UCSD-AML1 (cell line): ENCODE data around the gene TNS2.
"Not testable (repeated sequence)": the region's sequence is repeated elsewhere in the genome, so short reads cannot be mapped to it uniquely, and the experiment has no call there.

ENCODE experiments used
- DNase-seq: peaks from one replicate; lab custom pipeline; 2025; ENCODE audit not compliant: unreplicated experiment; lab: John Stamatoyannopoulos, UW

Gene TNS2

DNA sequence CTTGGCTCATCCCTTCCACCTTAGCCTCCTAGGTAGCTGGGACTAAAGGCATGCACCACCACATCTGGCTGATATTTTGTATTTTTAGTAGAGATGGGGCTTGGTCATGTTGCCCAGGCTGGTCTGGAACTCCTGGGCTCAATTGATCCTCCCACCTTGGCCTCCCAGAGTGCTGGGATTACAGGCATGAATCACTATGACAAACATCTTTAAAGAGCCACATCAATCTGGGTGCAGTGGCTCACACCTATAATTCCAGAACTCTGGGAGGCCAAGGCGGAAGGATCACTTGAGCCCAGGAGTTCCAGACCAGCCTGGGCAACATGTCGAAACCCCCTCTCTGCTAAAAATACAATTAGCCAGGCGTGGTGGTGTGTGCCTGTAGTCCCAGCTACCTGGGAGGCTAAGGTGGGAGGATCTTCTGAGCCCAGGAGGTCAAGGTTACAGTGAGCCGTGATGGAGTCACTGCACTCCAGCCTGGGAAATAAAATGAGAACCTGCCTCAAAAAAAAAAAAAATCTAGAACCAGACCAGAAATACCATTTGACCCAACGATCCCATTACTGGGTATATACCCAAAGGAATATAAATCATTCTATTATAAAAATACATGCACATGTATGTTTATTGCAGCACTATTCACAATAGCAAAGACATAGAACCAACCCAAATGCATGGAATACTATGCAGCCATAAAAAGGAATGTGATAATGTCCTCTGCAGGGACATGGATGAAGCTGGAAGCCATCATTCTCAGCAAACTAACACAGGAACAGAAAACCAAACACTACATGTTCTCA lies 45.1 kb downstream of the TNS2 start:
- not testable (repeated sequence) for DNase-seq

DNA sequence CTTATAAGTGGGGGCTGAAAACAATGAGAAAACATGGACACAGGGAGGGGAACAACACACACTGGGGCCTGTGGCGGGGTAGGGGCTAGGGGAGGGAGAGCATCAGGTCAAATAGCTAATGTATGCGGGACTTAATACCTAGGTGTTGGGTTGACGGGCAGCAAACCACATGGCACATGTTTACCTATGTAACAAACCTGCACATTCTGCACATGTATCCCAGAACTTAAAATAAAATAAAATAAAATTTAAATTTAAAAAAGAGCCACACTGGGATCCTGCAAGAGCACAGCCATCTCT lies 45.7 kb downstream of the TNS2 start:
- DNase-seq = not testable (repeated sequence)

DNA sequence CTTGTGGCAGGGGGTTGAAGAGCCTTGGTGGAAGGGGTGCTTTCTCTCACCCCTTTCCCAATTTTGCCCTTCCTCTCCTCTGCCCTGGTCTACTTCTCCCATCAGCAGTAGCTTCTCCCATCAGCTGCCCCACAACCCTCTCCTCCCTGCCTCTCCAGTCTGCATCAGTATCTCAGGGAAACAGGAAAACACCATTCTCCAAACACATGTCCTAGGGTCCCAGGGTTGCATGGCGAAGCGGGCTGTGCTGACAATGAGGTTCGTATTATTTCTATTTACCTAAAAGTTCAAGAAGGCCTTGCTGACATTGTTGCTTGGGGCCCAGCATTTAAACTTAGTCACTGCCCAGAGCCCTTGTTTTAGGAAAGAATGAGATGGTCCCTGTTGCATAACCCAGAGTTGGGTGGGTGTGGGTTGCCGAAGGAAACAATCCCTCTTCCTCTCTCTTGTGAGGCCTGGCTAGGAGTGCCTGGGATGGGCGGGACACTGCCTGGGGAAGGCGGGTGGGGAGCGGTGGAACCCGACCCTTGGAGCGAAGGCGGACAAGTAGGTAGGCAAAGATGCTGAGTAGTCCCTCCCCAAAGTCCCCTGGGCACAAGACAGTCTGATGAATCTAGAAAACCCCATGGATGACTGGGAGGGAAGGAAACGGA lies 46.4 kb downstream of the TNS2 start:
- no peak for DNase-seq

DNA sequence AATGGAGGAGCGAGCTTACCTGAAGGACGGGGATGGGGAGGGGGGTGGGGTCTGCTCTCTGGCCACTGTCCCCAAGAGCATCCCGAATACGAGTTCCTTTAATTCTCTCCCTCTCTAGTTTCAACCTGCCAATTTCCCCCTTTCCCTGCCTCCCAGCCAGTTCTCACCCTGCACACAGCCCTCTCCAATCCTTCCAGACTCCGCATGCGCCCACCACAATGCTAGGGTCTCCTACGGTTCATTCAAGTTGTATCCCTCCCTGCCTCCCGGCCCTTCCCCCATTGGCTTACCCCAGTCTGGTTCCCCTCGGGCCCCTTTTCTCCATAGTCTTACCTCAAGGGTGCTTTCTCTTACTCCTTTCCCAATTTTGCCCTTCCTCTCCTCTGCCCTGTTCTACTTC lies 46.9 kb downstream of the TNS2 start:
- DNase-seq = no peak

DNA sequence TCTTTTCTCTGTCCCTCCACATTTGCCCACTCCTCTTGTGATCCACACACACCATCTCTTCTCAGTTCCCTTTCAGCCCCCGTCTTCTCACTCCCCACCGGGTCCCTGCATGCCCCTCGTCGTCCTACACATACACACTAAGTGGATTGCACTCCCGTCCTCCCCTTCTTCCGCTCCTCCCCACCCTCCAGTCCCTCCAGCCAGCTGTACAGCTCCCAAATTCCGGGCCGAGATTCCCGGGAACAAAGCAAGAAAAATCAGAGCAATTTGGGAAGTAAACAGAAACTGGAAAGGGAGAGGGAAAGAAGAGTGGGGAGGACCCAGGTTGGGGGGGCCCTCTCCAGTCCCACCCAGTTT lies 47.3 kb downstream of the TNS2 start:
- no peak for DNase-seq

DNA sequence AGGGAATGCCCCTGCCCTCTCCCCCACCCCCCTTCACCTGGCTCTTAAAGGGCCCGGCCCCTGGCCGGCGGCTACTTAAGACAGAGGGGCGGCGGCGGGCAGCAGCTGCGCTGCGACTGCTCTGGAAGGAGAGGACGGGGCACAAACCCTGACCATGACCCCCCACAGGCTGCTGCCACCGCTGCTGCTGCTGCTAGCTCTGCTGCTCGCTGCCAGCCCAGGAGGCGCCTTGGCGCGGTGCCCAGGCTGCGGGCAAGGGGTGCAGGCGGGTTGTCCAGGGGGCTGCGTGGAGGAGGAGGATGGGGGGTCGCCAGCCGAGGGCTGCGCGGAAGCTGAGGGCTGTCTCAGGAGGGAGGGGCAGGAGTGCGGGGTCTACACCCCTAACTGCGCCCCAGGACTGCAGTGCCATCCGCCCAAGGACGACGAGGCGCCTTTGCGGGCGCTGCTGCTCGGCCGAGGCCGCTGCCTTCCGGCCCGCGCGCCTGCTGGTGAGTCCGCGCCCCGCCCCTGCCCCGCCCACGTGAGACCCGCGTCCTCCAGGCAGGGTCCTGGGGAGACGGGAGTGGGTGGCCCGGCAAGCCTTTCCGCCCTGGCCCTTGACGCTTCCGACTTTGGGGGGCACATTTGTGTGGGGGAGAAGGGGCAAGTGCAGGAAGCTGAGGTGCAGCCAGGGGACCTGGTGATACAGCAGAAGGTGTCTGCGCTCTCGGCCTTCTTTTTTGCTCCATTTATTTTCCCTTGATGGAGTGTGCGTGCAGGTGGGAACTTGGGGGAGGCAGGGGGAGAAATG lies 47.9 kb downstream of the TNS2 start, which contains the start of gene IGFBP6:
TSS of gene IGFBP6 (plus strand) at position 104 of the 790 bp plus-strand sequence. CDS start at position 155, 51 bp downstream.
- DNase-seq = peak; percentile 66

DNA sequence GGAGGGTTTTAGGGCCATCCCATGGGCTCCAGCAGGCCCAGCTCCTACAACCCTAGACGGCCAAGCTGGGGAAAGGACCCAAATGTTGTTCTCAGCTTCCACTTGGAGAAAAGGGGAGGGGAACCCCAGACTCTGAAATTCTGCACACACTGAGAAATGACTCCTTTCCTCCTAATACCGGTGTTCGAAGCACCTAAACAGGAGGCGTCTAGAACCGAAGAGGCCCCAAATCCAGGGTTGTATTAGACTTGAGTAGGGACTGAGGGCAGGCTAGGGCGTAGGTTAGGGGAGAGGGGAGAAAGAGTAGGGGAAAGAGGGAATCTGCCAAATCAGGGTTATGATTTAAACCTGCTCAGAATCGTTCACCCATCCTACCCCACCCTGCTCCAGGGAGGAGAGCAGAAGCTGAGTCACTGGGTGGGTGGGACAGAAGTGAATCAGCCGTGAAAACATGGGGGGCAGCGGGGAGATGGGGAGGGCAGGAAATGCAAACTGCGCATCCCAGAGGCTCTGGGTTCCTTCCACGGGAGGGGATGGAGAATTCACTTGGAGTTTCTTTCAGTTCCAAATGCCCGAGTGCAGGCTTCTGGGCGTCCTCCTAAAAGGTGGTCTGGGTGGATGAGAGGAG lies 48.6 kb downstream of the TNS2 start:
- no peak for DNase-seq

DNA sequence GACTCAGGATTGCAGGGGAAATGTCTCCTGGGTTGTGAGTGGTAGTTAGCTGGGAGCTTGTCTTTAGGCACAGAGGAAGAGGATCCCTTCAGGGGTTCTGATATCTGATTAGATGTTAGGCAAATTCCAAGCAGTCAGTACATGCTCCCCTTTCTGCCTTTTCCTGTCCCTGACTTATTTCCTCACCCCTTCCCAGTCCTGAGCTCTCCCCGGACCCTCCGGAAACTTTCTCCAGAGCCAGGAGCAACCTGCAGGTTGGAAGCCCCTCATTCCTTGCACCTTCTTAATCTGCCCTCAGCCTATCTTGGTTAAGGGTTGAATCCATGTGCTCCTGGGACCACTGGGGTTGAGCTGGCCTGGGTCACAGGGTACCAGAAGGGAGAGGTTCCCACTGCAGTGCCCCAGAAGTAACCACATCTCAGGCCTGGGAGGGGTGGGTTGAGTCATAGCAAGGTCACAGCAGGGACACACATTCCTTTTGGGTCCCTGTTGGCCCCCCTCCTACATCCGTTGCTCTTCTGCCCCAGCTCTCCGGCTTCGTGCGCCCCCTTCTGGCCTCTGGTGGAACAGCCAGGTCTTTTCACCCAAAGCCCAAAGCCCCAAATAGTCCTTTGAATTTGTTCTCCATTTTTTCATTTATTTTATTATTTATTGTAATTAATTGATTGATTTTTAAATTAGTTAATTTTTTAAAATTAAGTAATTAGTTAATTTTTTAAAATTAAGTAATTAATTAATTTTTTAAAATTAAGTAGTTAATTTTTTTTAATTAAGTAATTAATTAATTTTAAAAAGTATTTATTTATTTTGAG lies 49.4 kb downstream of the TNS2 start:
- peak; percentile 83 for DNase-seq

DNA sequence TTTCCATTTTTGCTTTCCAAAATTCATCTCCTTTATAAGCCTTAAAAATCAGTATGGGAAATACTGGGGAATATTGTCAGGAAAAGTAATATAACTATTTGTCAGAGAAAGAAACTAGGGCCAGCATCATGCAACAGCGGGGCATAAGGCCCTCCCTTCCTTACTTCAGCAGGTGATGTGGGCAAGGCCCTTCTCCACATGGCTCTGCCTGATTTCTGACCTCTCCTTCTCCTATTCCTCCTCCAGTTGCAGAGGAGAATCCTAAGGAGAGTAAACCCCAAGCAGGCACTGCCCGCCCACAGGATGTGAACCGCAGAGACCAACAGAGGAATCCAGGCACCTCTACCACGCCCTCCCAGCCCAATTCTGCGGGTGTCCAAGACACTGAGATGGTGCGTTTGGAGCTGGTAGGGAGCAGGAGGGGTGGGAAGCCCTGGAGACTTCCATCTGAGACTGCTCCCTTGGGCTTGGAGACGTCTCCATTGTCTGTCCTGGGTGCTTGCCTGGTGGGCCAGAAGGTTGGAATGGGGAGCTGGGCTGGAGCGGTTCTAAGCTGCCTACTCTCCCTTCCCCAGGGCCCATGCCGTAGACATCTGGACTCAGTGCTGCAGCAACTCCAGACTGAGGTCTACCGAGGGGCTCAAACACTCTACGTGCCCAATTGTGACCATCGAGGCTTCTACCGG lies 50.7 kb downstream of the TNS2 start:
- no peak for DNase-seq

DNA sequence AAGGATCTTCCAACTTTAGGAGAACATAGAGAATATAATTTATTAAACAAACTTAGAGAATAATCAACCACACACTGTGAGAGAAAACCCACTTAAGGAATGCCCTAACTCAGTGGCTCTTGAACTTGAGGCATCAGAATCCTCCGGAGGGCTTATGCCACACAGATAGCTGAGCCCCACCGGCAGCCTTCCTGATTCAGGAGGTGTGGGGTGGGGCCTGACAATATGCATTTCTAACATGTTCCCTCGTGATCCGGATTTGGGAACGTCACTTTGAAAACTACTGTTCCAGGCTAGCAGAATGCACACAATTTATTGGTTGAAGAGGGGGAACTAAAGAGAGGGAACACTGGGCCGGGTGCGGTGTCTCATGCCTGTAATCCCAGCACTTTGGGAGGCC lies 51.4 kb downstream of the TNS2 start:
- no peak for DNase-seq

DNA sequence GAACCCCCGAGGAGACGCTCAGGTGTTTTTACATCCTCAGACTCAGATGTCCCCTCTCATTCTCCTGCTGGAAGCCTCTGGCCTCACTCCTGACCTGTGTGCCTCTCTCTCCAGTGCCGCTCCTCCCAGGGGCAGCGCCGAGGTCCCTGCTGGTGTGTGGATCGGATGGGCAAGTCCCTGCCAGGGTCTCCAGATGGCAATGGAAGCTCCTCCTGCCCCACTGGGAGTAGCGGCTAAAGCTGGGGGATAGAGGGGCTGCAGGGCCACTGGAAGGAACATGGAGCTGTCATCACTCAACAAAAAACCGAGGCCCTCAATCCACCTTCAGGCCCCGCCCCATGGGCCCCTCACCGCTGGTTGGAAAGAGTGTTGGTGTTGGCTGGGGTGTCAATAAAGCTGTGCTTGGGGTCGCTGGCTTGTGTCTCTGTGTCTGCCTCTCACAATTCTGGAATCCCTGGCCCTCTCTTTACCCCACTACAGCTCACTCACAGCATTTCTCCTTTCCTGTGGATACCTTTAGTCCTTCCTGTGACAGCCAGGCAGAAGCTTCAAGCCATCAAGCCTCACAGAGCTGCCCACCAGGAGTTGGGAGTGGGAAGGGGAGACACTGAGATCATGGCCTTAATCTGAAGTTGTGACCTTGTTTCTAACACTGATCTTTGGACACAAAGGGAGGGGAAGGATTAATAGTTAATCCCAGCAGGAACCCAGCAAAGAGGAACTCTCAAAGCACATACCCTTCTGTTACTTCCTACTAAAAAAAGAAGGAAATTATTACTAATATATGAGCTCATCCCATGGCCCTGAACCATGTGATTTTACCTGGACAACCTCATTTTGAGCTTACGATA lies 52.3 kb downstream of the TNS2 start:
- DNase-seq = no peak

DNA sequence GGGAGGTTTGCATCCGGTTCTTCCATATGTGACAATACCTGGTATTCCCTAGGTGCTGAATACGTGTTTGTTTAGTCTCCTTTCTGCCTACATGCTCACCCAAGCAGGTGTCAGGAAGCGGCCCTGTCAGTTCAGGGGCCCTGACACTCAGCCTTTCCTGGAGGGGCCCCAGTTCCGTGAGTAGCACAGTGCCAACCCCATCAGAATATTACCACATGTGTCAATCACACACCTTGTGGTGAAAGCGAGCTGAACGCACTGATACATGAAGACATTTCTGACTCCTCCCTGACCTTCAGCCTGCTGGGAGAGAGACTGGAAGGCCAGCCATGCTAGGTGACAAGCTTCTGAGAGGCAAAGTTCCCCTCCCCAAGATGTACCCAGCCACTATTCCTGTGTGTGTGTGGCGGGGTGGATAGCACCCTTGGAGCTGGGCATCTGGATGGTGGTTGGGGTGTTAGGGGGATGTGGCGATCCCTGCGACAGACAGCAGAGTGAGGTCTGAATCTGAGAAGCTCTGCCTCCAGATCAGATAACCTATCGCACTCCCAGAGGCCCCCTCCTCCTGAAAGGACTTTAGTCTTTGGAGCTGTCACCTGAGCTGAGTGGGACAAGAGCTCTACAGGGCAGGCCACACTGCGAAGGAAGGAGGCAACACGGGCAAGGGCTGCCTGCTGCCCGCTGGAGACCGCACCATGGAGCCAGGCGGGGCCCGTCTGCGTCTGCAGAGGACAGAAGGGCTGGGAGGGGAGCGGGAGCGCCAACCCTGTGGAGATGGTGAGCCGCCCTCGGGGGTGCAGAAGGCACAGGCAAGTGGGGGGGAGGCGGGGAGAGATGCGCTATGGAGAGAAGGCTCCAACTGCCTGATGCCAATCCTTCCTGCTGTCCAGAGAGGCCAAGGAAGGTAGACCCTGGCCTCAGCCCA lies 53.3 kb downstream of the TNS2 start, which contains the start of gene SOAT2:
TSS of gene SOAT2 (plus strand) at position 604 of the 925 bp plus-strand sequence. CDS start at position 696, 92 bp downstream.
- DNase-seq = no peak

DNA sequence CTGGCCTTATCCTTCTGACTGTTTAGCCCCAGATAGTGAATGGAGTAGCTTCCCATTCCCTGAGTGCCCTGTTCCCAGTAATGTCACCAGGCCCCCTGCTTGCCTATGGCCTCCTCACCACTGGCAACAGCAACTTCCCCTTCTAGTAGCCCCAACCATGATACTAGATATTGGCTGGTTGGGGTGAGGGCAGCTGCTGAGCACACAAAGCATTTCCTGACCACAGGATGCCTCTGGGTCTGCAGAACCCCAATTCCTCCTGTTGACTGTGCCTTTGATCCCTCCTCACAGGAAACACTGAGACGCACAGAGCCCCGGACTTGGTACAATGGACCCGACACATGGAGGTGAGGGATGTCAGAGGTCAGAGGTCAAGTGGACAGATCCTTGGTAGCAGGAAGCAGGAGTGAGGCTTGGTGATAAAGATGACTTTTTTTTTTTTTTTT lies 54.0 kb downstream of the TNS2 start:
- peak; percentile 75 for DNase-seq

DNA sequence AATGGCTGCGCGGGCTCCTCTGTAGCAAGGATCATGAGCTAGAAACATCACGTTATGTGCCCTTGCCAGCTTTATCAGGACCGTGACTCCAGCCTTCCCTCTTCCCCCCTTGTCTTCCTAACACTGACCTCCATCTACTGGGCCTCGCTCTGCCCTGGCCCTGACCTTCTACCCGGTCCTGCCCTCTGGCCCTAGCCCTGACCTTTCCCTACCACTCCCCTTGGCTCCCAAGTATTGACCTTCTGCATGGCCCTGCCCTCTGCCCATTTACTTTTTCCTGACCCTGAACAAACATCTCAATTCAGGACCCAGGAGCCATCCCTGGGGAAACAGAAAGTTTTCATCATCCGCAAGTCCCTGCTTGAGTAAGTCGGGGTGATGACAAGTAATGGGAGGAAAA lies 55.4 kb downstream of the TNS2 start:
- DNase-seq = no peak

DNA sequence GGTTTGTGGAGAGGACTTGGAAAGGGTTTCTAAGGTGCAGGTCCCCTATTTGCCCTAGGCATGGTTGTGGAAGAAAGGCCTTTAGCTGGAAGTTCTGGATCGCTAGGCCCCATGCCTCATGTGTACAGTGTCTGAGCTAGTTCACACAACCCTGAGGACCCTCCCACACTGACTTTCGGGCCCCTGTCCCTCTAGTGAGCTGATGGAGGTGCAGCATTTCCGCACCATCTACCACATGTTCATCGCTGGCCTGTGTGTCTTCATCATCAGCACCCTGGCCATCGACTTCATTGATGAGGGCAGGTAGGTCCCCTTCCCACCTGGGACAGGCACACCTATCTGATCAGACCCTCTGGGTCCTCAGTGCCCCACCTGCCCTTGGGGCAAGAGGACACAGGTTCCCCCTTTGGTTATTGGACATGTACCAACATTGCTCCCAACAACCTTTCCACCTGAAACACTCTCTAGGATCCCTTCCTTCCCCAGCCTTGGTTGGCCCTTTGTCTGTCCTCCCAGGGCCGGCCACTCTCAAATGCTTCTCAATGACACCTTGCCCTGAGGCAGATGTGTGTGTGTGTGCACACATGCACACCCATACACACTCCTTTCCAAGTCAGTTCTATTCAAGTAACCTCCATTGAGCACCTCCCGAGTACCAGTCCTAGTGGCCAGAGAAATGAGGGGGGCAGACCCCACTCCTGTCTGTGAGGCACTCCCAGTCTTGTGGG lies 56.0 kb downstream of the TNS2 start:
- DNase-seq = no peak

DNA sequence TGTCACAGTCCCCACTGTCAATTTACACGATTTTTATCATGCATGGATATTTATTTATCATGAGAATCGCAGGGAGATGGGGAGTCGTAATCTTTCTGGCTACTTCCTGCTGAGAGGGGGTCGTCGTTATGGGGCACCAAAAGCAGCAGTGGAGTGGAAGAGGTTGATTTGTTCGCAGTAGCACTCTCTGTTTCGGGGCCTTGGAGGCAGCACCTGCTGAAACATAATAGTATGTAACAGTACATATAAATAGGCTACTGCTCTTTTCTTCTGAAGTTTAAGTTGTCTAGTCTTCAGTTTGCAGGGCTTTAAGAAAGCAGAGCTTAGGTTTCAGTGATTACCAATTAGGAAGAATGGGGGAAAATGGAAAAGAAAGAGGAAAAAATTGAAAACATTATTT lies 57.3 kb downstream of the TNS2 start:
- DNase-seq = no peak

DNA sequence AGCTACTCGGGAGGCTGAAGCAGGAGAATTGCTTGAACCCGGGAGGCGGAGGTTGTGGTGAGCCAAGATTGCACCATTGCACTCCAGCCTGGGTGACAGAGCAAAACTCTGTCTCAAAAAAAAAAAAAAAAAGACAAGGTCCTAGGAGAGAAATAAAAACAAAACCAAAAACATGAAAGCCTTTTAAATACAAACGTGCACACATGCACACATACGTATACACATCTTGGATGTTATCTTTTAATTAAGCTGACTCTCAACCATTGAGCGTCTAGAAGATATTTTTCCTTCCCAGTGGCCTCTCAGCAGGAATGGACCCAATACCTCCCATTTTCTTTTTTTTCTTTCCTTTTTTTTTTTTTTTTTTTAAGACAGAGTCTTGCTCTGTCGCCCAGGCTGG lies 62.6 kb downstream of the TNS2 start:
- DNase-seq = not testable (repeated sequence)
